NCI-H187 treated with DMSO at 0.1 percent for 48 hours (cell line): ENCODE measurements around the gene LZTFL1.

Source experiments
- DNase-seq: peaks from one replicate; lab custom pipeline; 2025; lab: John Stamatoyannopoulos, UW

LZTFL1 gene

GRCh38 chr3:45841757-45842491 lies at the start of gene LZTFL1:
Gene LZTFL1 (minus strand): TSS chr3:45842119. CDS start chr3:45841991, 128 bp downstream.
- peak; percentile 35 for DNase-seq

GRCh38 chr3:45890405-45890804 lies 48.5 kb upstream of the LZTFL1 start:
- DNase-seq, result peak; percentile 2

- DNase-seq, result no peak
Observed at GRCh38 chr3:45889337-45889736, 47.4 kb upstream of the LZTFL1 start.

GRCh38 chr3:45887759-45888511 lies 46.0 kb upstream of the LZTFL1 start:
- no peak for DNase-seq

GRCh38 chr3:45887285-45887684 lies 45.4 kb upstream of the LZTFL1 start:
- DNase-seq, result no peak

- DNase-seq, result no peak
Observed at GRCh38 chr3:45885979-45886705, 44.2 kb upstream of the LZTFL1 start, which contains the start of gene CCR9. Gene CCR9 (plus strand): TSS chr3:45886543. CDS start chr3:45894934, 8,391 bp downstream.

- no peak for DNase-seq
Observed at GRCh38 chr3:45884368-45885201, 42.7 kb upstream of the LZTFL1 start.

- no peak for DNase-seq
Observed at GRCh38 chr3:45881078-45882022, 39.4 kb upstream of the LZTFL1 start.

- no peak for DNase-seq
Observed at GRCh38 chr3:45880725-45881077, 38.8 kb upstream of the LZTFL1 start.

GRCh38 chr3:45878124-45878523 lies 36.2 kb upstream of the LZTFL1 start:
- DNase-seq, result no peak

- no peak for DNase-seq
Observed at GRCh38 chr3:45874677-45875346, 32.9 kb upstream of the LZTFL1 start.

GRCh38 chr3:45873638-45874037 lies 31.7 kb upstream of the LZTFL1 start:
- no peak for DNase-seq

- no peak for DNase-seq
Observed at GRCh38 chr3:45873036-45873435, 31.1 kb upstream of the LZTFL1 start.

GRCh38 chr3:45872569-45872968 lies 30.6 kb upstream of the LZTFL1 start:
- no peak for DNase-seq

- no peak for DNase-seq
Observed at GRCh38 chr3:45871780-45872179, 29.9 kb upstream of the LZTFL1 start.

- no peak for DNase-seq
Observed at GRCh38 chr3:45870099-45870498, 28.2 kb upstream of the LZTFL1 start.

GRCh38 chr3:45869638-45870037 lies 27.7 kb upstream of the LZTFL1 start:
- DNase-seq, result no peak

- DNase-seq, result no peak
Observed at GRCh38 chr3:45868650-45869049, 26.7 kb upstream of the LZTFL1 start.

- DNase-seq, result no peak
Observed at GRCh38 chr3:45868213-45868612, 26.3 kb upstream of the LZTFL1 start.

- DNase-seq, result no peak
Observed at GRCh38 chr3:45865563-45865962, 23.6 kb upstream of the LZTFL1 start.
